Retinal pigment epithelial cell (primary cell): ENCODE measurements around the gene SPOCK2.
A peak's percentile ranks its signal among the peaks of the same experiment; 100 is the strongest.

Source experiments
- DNase-seq: peaks from one replicate; pipeline ENCODE4 v3.0.0-alpha.2; 2010; ENCODE audit warnings: low read depth
- H3K4me3 ChIP-seq: 2 replicates; pipeline ENCODE4 v1.5.1; 2011; ENCODE audit warnings: mild to moderate bottlenecking, low read length, control low read depth, moderate library complexity
- CTCF ChIP-seq: conservative IDR thresholded peaks from 2 replicates; pipeline ENCODE4 v1.5.1; 2011; ENCODE audit warnings: low read depth, low read length, control low read depth, inconsistent platforms

SPOCK2 gene

GRCh38 chr10:72011468-72011867 lies 76.9 kb downstream of the SPOCK2 start:
- H3K4me3 ChIP-seq, result no peak overlapping the region
- DNase-seq, result no peak
- no peak for TF ChIP-seq CTCF

- H3K4me3 ChIP-seq, result no peak overlapping the region
- no peak for DNase-seq
- TF ChIP-seq CTCF, result no peak
Measured at GRCh38 chr10:72011016-72011415, 77.3 kb downstream of the SPOCK2 start.

GRCh38 chr10:72010234-72010973 lies 77.9 kb downstream of the SPOCK2 start:
- no peak overlapping the region for H3K4me3 ChIP-seq
- TF ChIP-seq CTCF, result no peak
- DNase-seq, result no peak

DNA sequence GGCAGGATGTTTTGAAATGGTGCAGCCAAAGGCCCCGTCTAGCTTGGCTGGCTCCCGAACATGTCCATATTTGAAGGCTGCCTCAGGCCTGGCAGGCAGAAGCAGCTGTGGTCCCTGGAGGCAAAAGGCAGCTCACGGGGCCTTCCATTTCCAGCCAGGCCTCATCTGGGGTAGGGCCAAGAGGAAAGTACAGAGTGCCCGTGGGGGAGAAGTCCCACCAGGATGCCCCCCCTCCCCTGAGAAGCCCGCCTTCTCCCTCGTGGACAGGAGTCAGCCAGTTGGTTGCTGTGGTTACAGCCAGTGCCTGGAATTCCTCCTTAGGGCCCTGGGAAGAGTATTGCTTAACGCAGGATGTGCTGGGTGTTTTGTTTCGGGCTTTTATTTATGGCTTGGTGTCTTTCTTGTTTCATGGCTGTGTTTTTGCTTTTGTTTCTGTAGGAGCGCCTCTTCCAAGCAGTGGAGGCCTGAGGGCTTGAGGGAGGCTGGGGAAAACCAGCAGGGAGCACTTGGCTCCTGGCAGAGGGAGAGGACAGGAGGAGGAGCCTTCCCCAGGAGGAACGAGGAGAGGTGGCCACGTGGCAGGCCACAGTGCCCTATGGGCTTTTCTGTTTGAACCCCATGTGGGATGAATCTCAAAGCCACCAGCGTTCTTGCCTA lies 78.8 kb downstream of the SPOCK2 start:
- TF ChIP-seq CTCF, result no peak
- peak; percentile 88 for DNase-seq
- H3K4me3 ChIP-seq, result no peak overlapping the region

GRCh38 chr10:72009051-72009424 lies 79.3 kb downstream of the SPOCK2 start:
- no peak for TF ChIP-seq CTCF
- no peak overlapping the region for H3K4me3 ChIP-seq
- DNase-seq, result no peak
